Endothelial cell of umbilical vein (primary cell): ENCODE results near the gene CDCP2.
"Not testable (repeated sequence)": the region's sequence is repeated elsewhere in the genome, so short reads cannot be mapped to it uniquely, and the experiment has no call there.

ENCODE experiments used
- CTCF ChIP-seq, 2 donors: IDR thresholded peaks; 1 replicate in 1 of 2; 2 replicates in 1 of 2; pipeline ENCODE4 v1.5.1; 2011; ENCODE audit warnings: low read length in 2 of 2, mild to moderate bottlenecking in 2 of 2, moderate library complexity in 2 of 2, control low read depth in 1 of 2, inconsistent platforms in 1 of 2, low read depth in 1 of 2; ENCODE audit not compliant: insufficient read depth in 1 of 2; ENCODE audit errors: extremely low read depth in 1 of 2
- EZH2 ChIP-seq: IDR thresholded peaks from 2 replicates; pipeline ENCODE4 v1.6.1; 2012; ENCODE audit warnings: borderline replicate concordance, low read depth, mild to moderate bottlenecking, moderate library complexity, low read length, inconsistent platforms; ENCODE audit not compliant: severe bottlenecking
- POLR2A ChIP-seq: IDR thresholded peaks from 2 replicates; pipeline ENCODE4 v1.6.1; 2012; ENCODE audit warnings: low read depth, mild to moderate bottlenecking, control low read depth, low read length
- POLR2AphosphoS5 ChIP-seq: IDR thresholded peaks from 2 replicates; pipeline ENCODE4 v1.6.1; 2012; ENCODE audit warnings: low read depth, mild to moderate bottlenecking, control low read depth, low read length, moderate library complexity; ENCODE audit not compliant: insufficient read depth

GRCh38 chr1:54094730-54095105 lies 58.1 kb downstream of the CDCP2 start:
- not testable (repeated sequence) for TF ChIP-seq CTCF (IDR thresholded peaks at IDR 0.05; ENCODE audit: extremely low read depth in 1 of 2, insufficient read depth in 1 of 2, low read depth in 1 of 2, low read length in 2 of 2); POLR2AphosphoS5; POLR2A; EZH2
